ENCODE data around the gene FGF14.

FGF14 gene

DNA sequence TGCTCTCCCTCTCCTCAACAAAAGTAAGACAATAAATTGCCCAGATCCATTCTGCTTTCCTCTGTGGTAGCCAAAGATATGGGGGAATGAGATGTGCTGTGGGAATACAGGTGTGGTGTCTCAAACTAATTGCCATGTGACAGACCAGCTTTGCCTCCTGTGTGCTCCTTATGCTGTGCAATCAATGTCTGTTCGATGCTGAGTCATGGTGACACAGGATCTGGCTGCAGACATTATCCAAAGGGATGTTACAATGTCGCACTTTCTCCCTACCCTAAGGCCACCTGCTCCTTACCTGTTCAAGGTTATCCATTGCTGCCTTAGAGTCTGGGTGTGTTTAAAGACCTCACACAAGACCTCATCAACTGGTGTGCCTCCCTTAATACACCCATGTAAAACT is 32.5 kb downstream of the FGF14 start:
- no peak overlapping the region for H3K27ac ChIP-seq

GRCh38 chr13:102367836-102368235 is 34.0 kb downstream of the FGF14 start:
- no peak for TF ChIP-seq ZFX (IDR thresholded peaks at IDR 0.05; ENCODE audit: borderline replicate concordance)
- TF ChIP-seq CTCF (IDR thresholded peaks at IDR 0.05), result no peak
- H3K27ac ChIP-seq, result no peak overlapping the region

More for the DNA sequence above, 32.5 kb downstream of the FGF14 start:
- TF ChIP-seq CTCF (IDR thresholded peaks at IDR 0.05) (no peak), ZFX (IDR thresholded peaks at IDR 0.05; ENCODE audit: borderline replicate concordance) (no peak)

DNA sequence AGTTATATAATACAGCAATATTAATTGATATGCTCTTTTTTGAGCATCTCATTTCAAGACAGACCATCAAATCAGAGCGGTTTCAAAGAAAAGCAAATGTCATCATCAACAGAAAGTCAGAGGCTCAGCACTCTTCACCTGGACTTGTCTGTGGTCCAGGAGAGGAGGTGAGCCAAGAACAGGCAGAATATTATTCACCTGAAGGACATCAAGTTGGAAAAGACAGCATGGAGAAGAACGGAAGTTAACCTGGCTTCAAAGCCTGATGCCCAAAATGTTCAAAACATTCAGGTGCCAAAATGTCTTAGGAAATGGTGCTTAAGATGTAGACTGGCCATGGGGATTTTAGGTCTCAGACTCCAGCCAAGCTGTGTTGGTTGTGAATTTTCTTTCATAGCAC is 40.7 kb downstream of the FGF14 start:
- H3K27ac ChIP-seq, result no peak overlapping the region
- TF ChIP-seq ZFX (IDR thresholded peaks at IDR 0.05; ENCODE audit: borderline replicate concordance) (no peak), CTCF (IDR thresholded peaks at IDR 0.05) (no peak)

- no peak for TF ChIP-seq CTCF (IDR thresholded peaks at IDR 0.05)
- no peak for TF ChIP-seq ZFX (IDR thresholded peaks at IDR 0.05; ENCODE audit: borderline replicate concordance)
- no peak overlapping the region for H3K27ac ChIP-seq
These were observed 42.6 kb downstream of the FGF14 start for GRCh38 chr13:102359264-102359663.

- TF ChIP-seq CTCF (IDR thresholded peaks at IDR 0.05) (no peak), ZFX (IDR thresholded peaks at IDR 0.05; ENCODE audit: borderline replicate concordance) (no peak)
- H3K27ac ChIP-seq, result no peak overlapping the region
These were observed 46.6 kb downstream of the FGF14 start for GRCh38 chr13:102355251-102355650.

GRCh38 chr13:102354011-102354410 is 47.8 kb downstream of the FGF14 start:
- H3K27ac ChIP-seq, result no peak overlapping the region
- TF ChIP-seq ZFX (IDR thresholded peaks at IDR 0.05; ENCODE audit: borderline replicate concordance) (no peak), CTCF (IDR thresholded peaks at IDR 0.05) (no peak)

- no peak overlapping the region for H3K27ac ChIP-seq
- TF ChIP-seq CTCF (IDR thresholded peaks at IDR 0.05), result no peak
- no peak for TF ChIP-seq ZFX (IDR thresholded peaks at IDR 0.05; ENCODE audit: borderline replicate concordance)
These were observed 50.3 kb downstream of the FGF14 start for GRCh38 chr13:102351521-102351920.

All from 22Rv1 (cell line).